Activated T-cell treated with anti-CD3 and anti-CD28 coated beads, Interleukin-2, amount 50 U/mL, for 24 hours (primary cell): ENCODE data around the gene PLPPR5.
"Not testable (repeated sequence)": the region's sequence is repeated elsewhere in the genome, so short reads cannot be mapped to it uniquely, and the experiment has no call there.

Source experiments
- DNase-seq: peaks from one replicate; pipeline ENCODE4 v3.0.0-alpha.2; 2020
- H3K27ac Mint-ChIP-seq: 2 replicates; pipeline ENCODE4 v1.8.0; 2020; ENCODE audit warnings: mild to moderate bottlenecking, mixed read lengths
- H3K27me3 Mint-ChIP-seq: 2 replicates; pipeline ENCODE4 v1.8.0; 2020; ENCODE audit warnings: mixed read lengths
- H3K36me3 Mint-ChIP-seq: 2 replicates; pipeline ENCODE4 v1.8.0; 2020; ENCODE audit warnings: low read depth, mixed read lengths
- H3K4me1 Mint-ChIP-seq: 2 replicates; pipeline ENCODE4 v1.8.0; 2020; ENCODE audit warnings: low read depth, mixed read lengths
- H3K4me3 Mint-ChIP-seq: 2 replicates; pipeline ENCODE4 v1.8.0; 2020; ENCODE audit warnings: mild to moderate bottlenecking, moderate library complexity, mixed read lengths
- H3K9me3 Mint-ChIP-seq: 2 replicates; pipeline ENCODE4 v1.8.0; 2020; ENCODE audit warnings: mixed read lengths

PLPPR5 gene

GRCh38 chr1:98910827-98911226 lies 93.8 kb downstream of the PLPPR5 start:
- no peaks in the 10 kb centered on the region for H3K27me3 Mint-ChIP-seq
- H3K4me1 Mint-ChIP-seq = no peaks in the 10 kb centered on the region
- H3K9me3 Mint-ChIP-seq = peaks cover 2% of the 10 kb centered on the region
- no peak for DNase-seq
- no peak overlapping the region for H3K27ac Mint-ChIP-seq
- no peaks in the 10 kb centered on the region for H3K36me3 Mint-ChIP-seq
- no peak overlapping the region for H3K4me3 Mint-ChIP-seq

- Mint-ChIP-seq H3K4me1 (no peaks in the 10 kb centered on the region), H3K27ac (no peak overlapping the region), H3K27me3 (no peaks in the 10 kb centered on the region), H3K9me3 (peaks cover 2% of the 10 kb centered on the region), H3K4me3 (no peak overlapping the region), H3K36me3 (no peaks in the 10 kb centered on the region)
- no peak for DNase-seq
Measured at GRCh38 chr1:98908980-98909379, 95.7 kb downstream of the PLPPR5 start.

- Mint-ChIP-seq H3K27ac (no peak overlapping the region), H3K36me3 (no peaks in the 10 kb centered on the region), H3K4me1 (no peaks in the 10 kb centered on the region), H3K9me3 (peaks cover 2% of the 10 kb centered on the region), H3K27me3 (no peaks in the 10 kb centered on the region), H3K4me3 (no peak overlapping the region)
- no peak for DNase-seq
Measured at GRCh38 chr1:98906809-98907208, 97.9 kb downstream of the PLPPR5 start.

- peaks cover 2% of the 10 kb centered on the region for H3K9me3 Mint-ChIP-seq
- H3K4me1 Mint-ChIP-seq = no peaks in the 10 kb centered on the region
Measured at GRCh38 chr1:98906361-98906760, 98.3 kb downstream of the PLPPR5 start.

GRCh38 chr1:98904684-98905083 lies 100.0 kb downstream of the PLPPR5 start:
- H3K36me3 Mint-ChIP-seq = no peaks in the 10 kb centered on the region
- no peaks in the 10 kb centered on the region for H3K9me3 Mint-ChIP-seq
- no peak overlapping the region for H3K4me3 Mint-ChIP-seq
- no peaks in the 10 kb centered on the region for H3K27me3 Mint-ChIP-seq
- no peak for DNase-seq
- no peaks in the 10 kb centered on the region for H3K4me1 Mint-ChIP-seq
- H3K27ac Mint-ChIP-seq = no peak overlapping the region

More at GRCh38 chr1:98906361-98906760, 98.3 kb downstream of the PLPPR5 start:
- Mint-ChIP-seq H3K4me3 (no peak overlapping the region), H3K27ac (no peak overlapping the region), H3K36me3 (no peaks in the 10 kb centered on the region), H3K27me3 (no peaks in the 10 kb centered on the region)
- DNase-seq = no peak

GRCh38 chr1:98903726-98904125 lies 100.9 kb downstream of the PLPPR5 start:
- Mint-ChIP-seq H3K27ac (no peak overlapping the region), H3K27me3 (no peaks in the 10 kb centered on the region), H3K9me3 (no peaks in the 10 kb centered on the region)

GRCh38 chr1:98903261-98903660 lies 101.4 kb downstream of the PLPPR5 start:
- H3K27me3 Mint-ChIP-seq = no peaks in the 10 kb centered on the region
- DNase-seq = no peak
- no peak overlapping the region for H3K4me3 Mint-ChIP-seq
- no peak overlapping the region for H3K27ac Mint-ChIP-seq
- no peaks in the 10 kb centered on the region for H3K36me3 Mint-ChIP-seq
- H3K9me3 Mint-ChIP-seq = no peaks in the 10 kb centered on the region
- peaks cover 2% of the 10 kb centered on the region for H3K4me1 Mint-ChIP-seq

More at GRCh38 chr1:98903726-98904125, 100.9 kb downstream of the PLPPR5 start:
- H3K4me1 Mint-ChIP-seq = no peaks in the 10 kb centered on the region
- DNase-seq = no peak
- H3K36me3 Mint-ChIP-seq = no peaks in the 10 kb centered on the region
- H3K4me3 Mint-ChIP-seq = no peak overlapping the region

- no peak overlapping the region for H3K4me3 Mint-ChIP-seq
- no peak for DNase-seq
- H3K4me1 Mint-ChIP-seq = peaks cover 6% of the 10 kb centered on the region
- H3K9me3 Mint-ChIP-seq = peaks cover 7% of the 10 kb centered on the region
- no peaks in the 10 kb centered on the region for H3K27me3 Mint-ChIP-seq
- H3K27ac Mint-ChIP-seq = no peak overlapping the region
- H3K36me3 Mint-ChIP-seq = no peaks in the 10 kb centered on the region
Measured at GRCh38 chr1:98898940-98899339, 105.7 kb downstream of the PLPPR5 start.

GRCh38 chr1:98897479-98897878 lies 107.2 kb downstream of the PLPPR5 start:
- Mint-ChIP-seq H3K4me1 (peaks cover 6% of the 10 kb centered on the region), H3K27ac (no peak overlapping the region), H3K36me3 (no peaks in the 10 kb centered on the region), H3K4me3 (no peak overlapping the region), H3K9me3 (peaks cover 7% of the 10 kb centered on the region), H3K27me3 (no peaks in the 10 kb centered on the region)
- no peak for DNase-seq

- DNase-seq = no peak
- Mint-ChIP-seq H3K27me3 (no peaks in the 10 kb centered on the region), H3K27ac (no peak overlapping the region), H3K4me3 (no peak overlapping the region), H3K4me1 (peaks cover 6% of the 10 kb centered on the region), H3K36me3 (no peaks in the 10 kb centered on the region), H3K9me3 (peaks cover 7% of the 10 kb centered on the region)
Measured at GRCh38 chr1:98896711-98897445, 107.8 kb downstream of the PLPPR5 start.

GRCh38 chr1:98893371-98893770 lies 111.3 kb downstream of the PLPPR5 start:
- Mint-ChIP-seq H3K4me1 (peaks cover 19% of the 10 kb centered on the region), H3K27ac (no peak overlapping the region), H3K4me3 (no peak overlapping the region), H3K27me3 (no peaks in the 10 kb centered on the region), H3K9me3 (peaks cover 7% of the 10 kb centered on the region), H3K36me3 (no peaks in the 10 kb centered on the region)
- no peak for DNase-seq

GRCh38 chr1:98888869-98889268 lies 115.8 kb downstream of the PLPPR5 start:
- DNase-seq = no peak
- H3K27ac Mint-ChIP-seq = no peak overlapping the region
- no peaks in the 10 kb centered on the region for H3K36me3 Mint-ChIP-seq
- peaks cover 14% of the 10 kb centered on the region for H3K4me1 Mint-ChIP-seq
- H3K4me3 Mint-ChIP-seq = no peak overlapping the region
- no peaks in the 10 kb centered on the region for H3K27me3 Mint-ChIP-seq
- H3K9me3 Mint-ChIP-seq = no peaks in the 10 kb centered on the region

- DNase-seq = no peak
- H3K36me3 Mint-ChIP-seq = no peaks in the 10 kb centered on the region
- H3K27me3 Mint-ChIP-seq = no peaks in the 10 kb centered on the region
- no peak overlapping the region for H3K4me3 Mint-ChIP-seq
- H3K27ac Mint-ChIP-seq = no peak overlapping the region
- peaks cover 14% of the 10 kb centered on the region for H3K4me1 Mint-ChIP-seq
- H3K9me3 Mint-ChIP-seq = no peaks in the 10 kb centered on the region
Measured at GRCh38 chr1:98887507-98887906, 117.2 kb downstream of the PLPPR5 start.

- Mint-ChIP-seq H3K4me1 (peaks cover 1% of the 10 kb centered on the region), H3K4me3 (no peak overlapping the region), H3K27me3 (no peaks in the 10 kb centered on the region), H3K36me3 (peaks cover 1% of the 10 kb centered on the region), H3K27ac (no peak overlapping the region), H3K9me3 (peaks cover 10% of the 10 kb centered on the region)
- DNase-seq = no peak
Measured at GRCh38 chr1:98884864-98885263, 119.8 kb downstream of the PLPPR5 start.

GRCh38 chr1:98881901-98882300 lies 122.8 kb downstream of the PLPPR5 start:
- Mint-ChIP-seq H3K9me3 (peaks cover 26% of the 10 kb centered on the region), H3K27ac (no peak overlapping the region), H3K36me3 (peaks cover 5% of the 10 kb centered on the region), H3K4me1 (no peaks in the 10 kb centered on the region), H3K27me3 (no peaks in the 10 kb centered on the region), H3K4me3 (no peak overlapping the region)
- no peak for DNase-seq

- not testable (repeated sequence) for DNase-seq, H3K4me3 Mint-ChIP-seq, H3K36me3 Mint-ChIP-seq, H3K27ac Mint-ChIP-seq, H3K27me3 Mint-ChIP-seq, H3K4me1 Mint-ChIP-seq
- peaks cover 30% of the 10 kb centered on the region for H3K9me3 Mint-ChIP-seq
Measured at GRCh38 chr1:98881234-98881633, 123.4 kb downstream of the PLPPR5 start.
